WTC11 (cell line): ENCODE data around the gene PLXND1. TPM values are rescaled to one million over a fixed set of nuclear protein-coding genes. Genes with fewer than 3 reads are reported as not detected.
"Not testable (repeated sequence)": the region's sequence is repeated elsewhere in the genome, so short reads cannot be mapped to it uniquely, and the experiment has no call there.

Source experiments
- ATAC-seq: fragments of 200-7000 bp; cut with Tn5 transposase; 2 replicates; pipeline ENCODE4 v1.10.0; 2021; ENCODE audit warnings: mild to moderate bottlenecking, moderate library complexity
- CTCF ChIA-PET: fragments of 300-600 bp; sonication (Branson Sonifier 250); formaldehyde crosslinking; loops from one replicate; lab custom pipeline; 2021; ENCODE audit warnings: antibody characterized with exemption; lab: Charles Lee
- POLR2A ChIA-PET: fragments of 350-600 bp; sonication (Branson Sonifier 250); formaldehyde crosslinking; loops from one replicate; lab custom pipeline; 2021; ENCODE audit warnings: antibody characterized with exemption; lab: Charles Lee
- DNase-seq: peaks from one replicate; pipeline ENCODE4 v3.0.0; 2021; ENCODE audit warnings: low spot score
- H3K27ac Mint-ChIP-seq: 2 replicates; pipeline ENCODE4 v1.8.0; 2021; ENCODE audit warnings: mixed read lengths
- H3K27me3 Mint-ChIP-seq: 2 replicates; pipeline ENCODE4 v1.8.0; 2021; ENCODE audit warnings: low read depth, mild to moderate bottlenecking, moderate library complexity, mixed read lengths
- H3K36me3 Mint-ChIP-seq: 2 replicates; pipeline ENCODE4 v1.8.0; 2021; ENCODE audit warnings: mixed read lengths
- H3K4me1 Mint-ChIP-seq: 2 replicates; pipeline ENCODE4 v1.8.0; 2022; ENCODE audit warnings: mixed read lengths
- H3K4me3 Mint-ChIP-seq: 2 replicates; pipeline ENCODE4 v1.8.0; 2021; ENCODE audit warnings: mild to moderate bottlenecking, moderate library complexity, mixed read lengths
- H3K9me3 Mint-ChIP-seq: 2 replicates; pipeline ENCODE4 v1.8.0; 2021; ENCODE audit warnings: mixed read lengths
- ESRRA ChIP-seq: sonication (generic); formaldehyde crosslinking; IDR thresholded peaks from 2 replicates; pipeline ENCODE4 v1.8.1; 2022; ENCODE audit warnings: mild to moderate bottlenecking, missing genetic modification reagents, borderline replicate concordance
- FOXK1 ChIP-seq: sonication (generic); formaldehyde crosslinking; IDR thresholded peaks from 2 replicates; pipeline ENCODE4 v1.8.0; 2022; ENCODE audit warnings: mild to moderate bottlenecking, moderate library complexity, missing genetic modification reagents
- FOXP4 ChIP-seq: sonication (generic); formaldehyde crosslinking; IDR thresholded peaks from 2 replicates; pipeline ENCODE4 v1.8.0; 2022; ENCODE audit warnings: mild to moderate bottlenecking, missing genetic modification reagents
- GTF2I ChIP-seq: fragments of 250-450 bp; sonication (Bioruptor Pico); conservative IDR thresholded peaks from 2 replicates; pipeline ENCODE4 v1.4.0; 2021; ENCODE audit warnings: mild to moderate bottlenecking
- MAX ChIP-seq: sonication (generic); formaldehyde crosslinking; IDR thresholded peaks from 2 replicates; pipeline ENCODE4 v1.8.0; 2022; ENCODE audit warnings: mild to moderate bottlenecking, missing genetic modification reagents
- STAT6 ChIP-seq: sonication (generic); formaldehyde crosslinking; conservative IDR thresholded peaks from 2 replicates; pipeline ENCODE4 v1.8.1; 2023; ENCODE audit warnings: mild to moderate bottlenecking, low read depth, missing genetic modification reagents, moderate library complexity
- USF2 ChIP-seq: sonication (generic); formaldehyde crosslinking; IDR thresholded peaks from 2 replicates; pipeline ENCODE4 v1.8.1; 2023; ENCODE audit warnings: mild to moderate bottlenecking, missing genetic modification reagents, moderate library complexity
- total RNA-seq: library from RNA; stranded (reverse); gene quantifications from 3 replicates; pipeline ENCODE4 v1.2.3, GENCODE V29; 2021
- TF ChIP-seq, protein P1 (sequence below): fragments of 250-450 bp; sonication (Bioruptor Pico); IDR thresholded peaks from 2 replicates; pipeline ENCODE4 v1.9.0; 2021; ENCODE audit warnings: mild to moderate bottlenecking
- TF ChIP-seq, protein P2 (sequence below): fragments of 250-450 bp; sonication (Bioruptor Pico); IDR thresholded peaks from 2 replicates; pipeline ENCODE4 v1.9.0; 2021; ENCODE audit warnings: moderate library complexity, mild to moderate bottlenecking, inconsistent platforms, borderline replicate concordance

Gene PLXND1
- total RNA-seq, 1 experiment from 2014 or later = 56.7 TPM

- POLR2A ChIA-PET, DNase-seq, H3K27me3 Mint-ChIP-seq, ATAC-seq, H3K4me1 Mint-ChIP-seq, H3K9me3 Mint-ChIP-seq, H3K4me3 Mint-ChIP-seq, H3K27ac Mint-ChIP-seq, H3K36me3 Mint-ChIP-seq: not testable (repeated sequence)
- CTCF ChIA-PET = interaction anchor here (1.4 kb wide), 1 partner anchor 25 kb away, joined by 8 read pairs; no protein-coding TSS in a partner anchor
Observed at GRCh38 chr3:129515108-129515820, 91.2 kb downstream of the PLXND1 start.

DNA sequence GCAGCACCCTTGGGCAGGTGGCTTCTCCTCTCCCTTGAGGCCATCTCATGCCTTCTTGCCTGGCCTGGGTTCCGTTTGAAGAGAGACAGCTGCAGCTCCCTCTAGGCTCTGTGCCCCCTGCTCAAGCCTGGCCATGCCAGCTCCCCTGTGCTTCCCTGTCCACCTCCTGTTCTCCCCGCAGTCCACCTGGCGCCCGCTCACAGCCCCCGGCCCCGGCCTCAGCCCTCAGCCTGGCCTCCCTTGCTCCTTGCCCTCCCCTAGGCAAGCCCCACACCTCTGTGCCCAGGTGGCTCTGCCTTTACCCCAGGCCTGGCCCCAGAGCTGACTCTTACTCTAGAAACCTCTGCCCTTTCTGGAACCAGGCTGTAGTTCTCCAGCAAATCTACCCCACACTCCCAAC, 91.9 kb downstream of the PLXND1 start:
- TF ChIP-seq STAT6 = no peak
- Mint-ChIP-seq H3K36me3 (no peaks in the 10 kb centered on the region; the same call in 1 of the 2 replicates), H3K4me1 (no peaks in the 10 kb centered on the region), H3K4me3 (no peak overlapping the region), H3K9me3 (no peaks in the 10 kb centered on the region), H3K27ac (no peak overlapping the region), H3K27me3 (no peaks in the 10 kb centered on the region; the same call in 1 of the 2 replicates)
- ChIA-PET POLR2A (interaction anchor here (0.5 kb wide), 1 partner anchor 25 kb away, joined by 3 read pairs; no protein-coding TSS in a partner anchor), CTCF (interaction anchor here (1.4 kb wide), 1 partner anchor 24 kb away, joined by 8 read pairs; no protein-coding TSS in a partner anchor)
- DNase-seq (no peak), ATAC-seq (no peak)

DNA sequence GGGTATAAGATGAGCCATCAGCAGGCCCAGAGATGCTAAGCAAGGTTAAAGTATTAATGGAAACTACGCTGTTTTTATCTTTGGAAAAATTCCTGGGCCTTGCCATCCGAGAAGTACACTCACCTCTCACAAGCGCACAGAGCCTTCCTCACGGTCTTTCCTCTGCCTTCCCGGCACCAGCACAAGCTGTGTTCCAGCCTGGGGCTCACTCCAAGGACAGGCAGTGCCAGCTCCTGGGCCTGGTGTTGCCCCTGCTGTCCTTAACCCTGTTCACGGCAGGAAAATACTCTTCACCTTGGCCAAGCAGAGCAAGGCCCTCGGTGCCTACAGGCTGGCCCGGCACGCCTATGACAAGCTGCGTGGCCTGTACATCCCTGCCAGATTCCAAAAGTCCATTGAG, 92.4 kb downstream of the PLXND1 start:
- Mint-ChIP-seq H3K27me3 (no peaks in the 10 kb centered on the region; the same call in 1 of the 2 replicates), H3K4me3 (no peak overlapping the region), H3K4me1 (no peaks in the 10 kb centered on the region), H3K27ac (no peak overlapping the region), H3K36me3 (no peaks in the 10 kb centered on the region; the same call in 1 of the 2 replicates), H3K9me3 (no peaks in the 10 kb centered on the region)
- DNase-seq (no peak), ATAC-seq (no peak)
- POLR2A ChIA-PET = interaction anchor here (0.5 kb wide), 1 partner anchor 25 kb away, joined by 3 read pairs; no protein-coding TSS in a partner anchor
- CTCF ChIA-PET = interaction anchor here (1.4 kb wide), 1 partner anchor 24 kb away, joined by 8 read pairs; no protein-coding TSS in a partner anchor
- TF ChIP-seq, protein P1, sequence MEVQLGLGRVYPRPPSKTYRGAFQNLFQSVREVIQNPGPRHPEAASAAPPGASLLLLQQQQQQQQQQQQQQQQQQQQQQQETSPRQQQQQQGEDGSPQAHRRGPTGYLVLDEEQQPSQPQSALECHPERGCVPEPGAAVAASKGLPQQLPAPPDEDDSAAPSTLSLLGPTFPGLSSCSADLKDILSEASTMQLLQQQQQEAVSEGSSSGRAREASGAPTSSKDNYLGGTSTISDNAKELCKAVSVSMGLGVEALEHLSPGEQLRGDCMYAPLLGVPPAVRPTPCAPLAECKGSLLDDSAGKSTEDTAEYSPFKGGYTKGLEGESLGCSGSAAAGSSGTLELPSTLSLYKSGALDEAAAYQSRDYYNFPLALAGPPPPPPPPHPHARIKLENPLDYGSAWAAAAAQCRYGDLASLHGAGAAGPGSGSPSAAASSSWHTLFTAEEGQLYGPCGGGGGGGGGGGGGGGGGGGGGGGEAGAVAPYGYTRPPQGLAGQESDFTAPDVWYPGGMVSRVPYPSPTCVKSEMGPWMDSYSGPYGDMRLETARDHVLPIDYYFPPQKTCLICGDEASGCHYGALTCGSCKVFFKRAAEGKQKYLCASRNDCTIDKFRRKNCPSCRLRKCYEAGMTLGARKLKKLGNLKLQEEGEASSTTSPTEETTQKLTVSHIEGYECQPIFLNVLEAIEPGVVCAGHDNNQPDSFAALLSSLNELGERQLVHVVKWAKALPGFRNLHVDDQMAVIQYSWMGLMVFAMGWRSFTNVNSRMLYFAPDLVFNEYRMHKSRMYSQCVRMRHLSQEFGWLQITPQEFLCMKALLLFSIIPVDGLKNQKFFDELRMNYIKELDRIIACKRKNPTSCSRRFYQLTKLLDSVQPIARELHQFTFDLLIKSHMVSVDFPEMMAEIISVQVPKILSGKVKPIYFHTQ (CRISPR knock-in tag) = no peak
- no peak for TF ChIP-seq USF2 (CRISPR knock-in tag)
- TF ChIP-seq ESRRA = no peak

GRCh38 chr3:129513705-129514104, 92.8 kb downstream of the PLXND1 start:
- no peak for DNase-seq
- Mint-ChIP-seq H3K27ac (no peak overlapping the region), H3K4me1 (no peaks in the 10 kb centered on the region), H3K9me3 (no peaks in the 10 kb centered on the region), H3K27me3 (no peaks in the 10 kb centered on the region; the same call in 1 of the 2 replicates), H3K36me3 (no peaks in the 10 kb centered on the region; the same call in 1 of the 2 replicates), H3K4me3 (no peak overlapping the region)
- POLR2A ChIA-PET = no interaction called here
- TF ChIP-seq FOXK1 = no peak
- no peak for TF ChIP-seq GTF2I (CRISPR knock-in tag)
- TF ChIP-seq, protein P2, sequence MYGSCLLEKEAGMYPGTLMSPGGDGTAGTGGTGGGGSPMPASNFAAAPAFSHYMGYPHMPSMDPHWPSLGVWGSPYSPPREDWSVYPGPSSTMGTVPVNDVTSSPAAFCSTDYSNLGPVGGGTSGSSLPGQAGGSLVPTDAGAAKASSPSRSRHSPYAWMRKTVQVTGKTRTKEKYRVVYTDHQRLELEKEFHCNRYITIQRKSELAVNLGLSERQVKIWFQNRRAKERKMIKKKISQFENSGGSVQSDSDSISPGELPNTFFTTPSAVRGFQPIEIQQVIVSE = no peak
- no peak for TF ChIP-seq FOXP4 (CRISPR knock-in tag)
- no peak for TF ChIP-seq MAX
- CTCF ChIA-PET = no interaction called here
- no peak for ATAC-seq
